ENCODE data around the gene DAPK1.

DAPK1 gene

DNA sequence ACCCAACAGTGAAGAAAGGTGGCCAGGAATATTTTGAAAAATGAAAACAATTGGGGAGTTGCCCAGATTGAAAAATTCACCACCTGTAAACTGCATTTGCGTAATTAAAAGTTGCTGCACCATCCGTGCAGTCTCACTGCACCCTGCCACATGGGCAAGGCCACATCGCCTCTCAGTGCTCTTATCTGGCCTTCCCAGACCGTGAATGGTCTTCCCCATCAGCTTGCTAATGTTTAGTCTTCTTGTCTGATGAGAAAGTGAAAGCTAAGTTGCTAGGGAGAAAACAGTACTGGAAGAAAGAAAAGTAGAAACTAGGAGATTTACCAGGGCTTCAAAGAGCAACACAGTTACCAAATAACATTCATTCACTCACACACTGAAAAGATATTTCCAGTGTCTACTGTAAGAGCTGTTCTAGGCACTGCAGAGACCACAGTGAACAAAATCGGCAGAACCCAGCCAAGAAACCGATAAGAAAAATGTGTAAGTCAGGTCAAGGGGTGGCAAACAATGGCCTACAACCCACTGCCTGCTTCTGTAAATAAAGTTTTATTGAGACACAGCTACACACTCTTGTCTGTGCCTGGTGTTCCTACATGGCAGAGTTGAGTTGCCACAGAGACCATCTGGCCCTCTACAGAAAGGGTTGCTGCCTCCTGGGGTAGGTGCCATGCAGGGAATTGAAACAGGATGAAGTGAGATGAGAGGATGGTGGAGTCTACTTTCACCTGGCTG is 177.1 kb downstream of the DAPK1 start:
- TF ChIP-seq TEAD4 (IDR thresholded peaks at IDR 0.05) (no peak), ZBTB7A (IDR thresholded peaks at IDR 0.05; ENCODE audit: low read depth) (no peak), MAX (IDR thresholded peaks at IDR 0.05) (no peak), CEBPB (IDR thresholded peaks at IDR 0.05) (no peak), RAD21 (IDR thresholded peaks at IDR 0.05; ENCODE audit: low read depth) (no peak), TCF12 (IDR thresholded peaks at IDR 0.05; ENCODE audit: low read depth) (no peak), EP300 (IDR thresholded peaks at IDR 0.05; ENCODE audit: borderline replicate concordance) (no peak), FOXM1 (IDR thresholded peaks at IDR 0.05; ENCODE audit: borderline replicate concordance, low read depth) (no peak), YY1 (IDR thresholded peaks at IDR 0.05; ENCODE audit: low read depth) (no peak), NFIC (IDR thresholded peaks at IDR 0.05) (no peak), EGR1 (IDR thresholded peaks at IDR 0.05) (no peak), USF1 (IDR thresholded peaks at IDR 0.05) (no peak), TAF1 (IDR thresholded peaks at IDR 0.05; ENCODE audit: low read depth) (no peak), CREB1 (IDR thresholded peaks at IDR 0.05; ENCODE audit: low read depth) (no peak)
- TF ChIP-seq, protein P1, sequence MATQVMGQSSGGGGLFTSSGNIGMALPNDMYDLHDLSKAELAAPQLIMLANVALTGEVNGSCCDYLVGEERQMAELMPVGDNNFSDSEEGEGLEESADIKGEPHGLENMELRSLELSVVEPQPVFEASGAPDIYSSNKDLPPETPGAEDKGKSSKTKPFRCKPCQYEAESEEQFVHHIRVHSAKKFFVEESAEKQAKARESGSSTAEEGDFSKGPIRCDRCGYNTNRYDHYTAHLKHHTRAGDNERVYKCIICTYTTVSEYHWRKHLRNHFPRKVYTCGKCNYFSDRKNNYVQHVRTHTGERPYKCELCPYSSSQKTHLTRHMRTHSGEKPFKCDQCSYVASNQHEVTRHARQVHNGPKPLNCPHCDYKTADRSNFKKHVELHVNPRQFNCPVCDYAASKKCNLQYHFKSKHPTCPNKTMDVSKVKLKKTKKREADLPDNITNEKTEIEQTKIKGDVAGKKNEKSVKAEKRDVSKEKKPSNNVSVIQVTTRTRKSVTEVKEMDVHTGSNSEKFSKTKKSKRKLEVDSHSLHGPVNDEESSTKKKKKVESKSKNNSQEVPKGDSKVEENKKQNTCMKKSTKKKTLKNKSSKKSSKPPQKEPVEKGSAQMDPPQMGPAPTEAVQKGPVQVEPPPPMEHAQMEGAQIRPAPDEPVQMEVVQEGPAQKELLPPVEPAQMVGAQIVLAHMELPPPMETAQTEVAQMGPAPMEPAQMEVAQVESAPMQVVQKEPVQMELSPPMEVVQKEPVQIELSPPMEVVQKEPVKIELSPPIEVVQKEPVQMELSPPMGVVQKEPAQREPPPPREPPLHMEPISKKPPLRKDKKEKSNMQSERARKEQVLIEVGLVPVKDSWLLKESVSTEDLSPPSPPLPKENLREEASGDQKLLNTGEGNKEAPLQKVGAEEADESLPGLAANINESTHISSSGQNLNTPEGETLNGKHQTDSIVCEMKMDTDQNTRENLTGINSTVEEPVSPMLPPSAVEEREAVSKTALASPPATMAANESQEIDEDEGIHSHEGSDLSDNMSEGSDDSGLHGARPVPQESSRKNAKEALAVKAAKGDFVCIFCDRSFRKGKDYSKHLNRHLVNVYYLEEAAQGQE (IDR thresholded peaks at IDR 0.05; ENCODE audit: low read depth) = no peak

GRCh38 chr9:87675906-87676515 is 178.3 kb downstream of the DAPK1 start:
- TF ChIP-seq YY1 (IDR thresholded peaks at IDR 0.05; ENCODE audit: low read depth) (no peak), TEAD4 (IDR thresholded peaks at IDR 0.05) (no peak), NFIC (IDR thresholded peaks at IDR 0.05) (no peak), MAX (IDR thresholded peaks at IDR 0.05) (no peak), FOXM1 (IDR thresholded peaks at IDR 0.05; ENCODE audit: borderline replicate concordance, low read depth) (no peak), USF1 (IDR thresholded peaks at IDR 0.05) (no peak), EP300 (IDR thresholded peaks at IDR 0.05; ENCODE audit: borderline replicate concordance) (no peak), CEBPB (IDR thresholded peaks at IDR 0.05) (no peak), TCF12 (IDR thresholded peaks at IDR 0.05; ENCODE audit: low read depth) (no peak), TAF1 (IDR thresholded peaks at IDR 0.05; ENCODE audit: low read depth) (no peak), EGR1 (IDR thresholded peaks at IDR 0.05) (no peak), ZBTB7A (IDR thresholded peaks at IDR 0.05; ENCODE audit: low read depth) (no peak), CREB1 (IDR thresholded peaks at IDR 0.05; ENCODE audit: low read depth) (no peak), RAD21 (IDR thresholded peaks at IDR 0.05; ENCODE audit: low read depth) (no peak)
- TF ChIP-seq, protein P1 (IDR thresholded peaks at IDR 0.05; ENCODE audit: low read depth) = no peak

DNA sequence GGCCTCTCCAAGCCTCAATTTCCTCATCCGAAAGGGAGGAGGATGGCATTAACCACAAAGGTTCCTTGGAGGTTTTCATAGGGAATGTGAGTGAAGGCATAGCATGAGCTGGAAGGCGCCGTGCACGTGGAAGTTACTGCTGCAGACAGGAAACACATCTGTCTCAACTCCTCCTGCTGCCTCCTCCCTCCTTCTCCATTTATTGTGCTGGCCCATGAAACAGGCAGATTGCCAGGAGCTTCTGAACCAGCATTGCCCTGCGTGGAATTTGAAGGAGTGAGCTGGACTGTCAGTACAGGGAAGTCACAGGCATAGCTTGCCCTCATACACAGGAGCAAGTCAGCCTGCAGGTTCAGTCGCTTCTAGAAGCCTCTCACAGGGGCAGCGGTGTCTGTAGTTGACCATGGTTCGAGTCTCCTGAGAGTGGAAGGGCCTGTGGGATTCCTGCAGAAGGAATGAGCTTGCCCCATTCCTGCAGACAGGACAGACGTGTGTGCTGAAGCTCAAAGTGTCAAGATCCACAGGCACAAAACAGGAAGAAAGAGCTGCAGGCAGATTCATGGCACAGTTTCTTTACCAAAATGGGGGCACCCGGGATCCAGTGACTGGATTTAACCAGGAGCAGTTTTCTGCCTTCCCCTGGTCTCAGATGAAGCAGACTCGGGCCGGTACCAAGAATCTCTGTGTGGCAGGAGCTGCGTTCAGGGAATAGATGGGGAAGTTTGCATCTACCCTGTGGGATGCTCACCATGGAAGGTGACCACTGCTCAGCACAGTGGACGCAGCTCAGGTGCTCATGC is 179.5 kb downstream of the DAPK1 start:
- TF ChIP-seq ZBTB7A (IDR thresholded peaks at IDR 0.05; ENCODE audit: low read depth) = no peak
- TF ChIP-seq YY1 (IDR thresholded peaks at IDR 0.05; ENCODE audit: low read depth) = no peak
- TF ChIP-seq CREB1 (IDR thresholded peaks at IDR 0.05; ENCODE audit: low read depth) = no peak
- no peak for TF ChIP-seq EP300 (IDR thresholded peaks at IDR 0.05; ENCODE audit: borderline replicate concordance)
- no peak for TF ChIP-seq EGR1 (IDR thresholded peaks at IDR 0.05)

- TF ChIP-seq FOXM1 (IDR thresholded peaks at IDR 0.05; ENCODE audit: borderline replicate concordance, low read depth) = no peak
- TF ChIP-seq, protein P1 (IDR thresholded peaks at IDR 0.05; ENCODE audit: low read depth) = no peak
- TF ChIP-seq EGR1 (IDR thresholded peaks at IDR 0.05) = no peak
- TF ChIP-seq YY1 (IDR thresholded peaks at IDR 0.05; ENCODE audit: low read depth) = no peak
- no peak for TF ChIP-seq EP300 (IDR thresholded peaks at IDR 0.05; ENCODE audit: borderline replicate concordance)
- no peak for TF ChIP-seq TEAD4 (IDR thresholded peaks at IDR 0.05)
- TF ChIP-seq MAX (IDR thresholded peaks at IDR 0.05) = no peak
- no peak for TF ChIP-seq CREB1 (IDR thresholded peaks at IDR 0.05; ENCODE audit: low read depth)
- no peak for TF ChIP-seq RAD21 (IDR thresholded peaks at IDR 0.05; ENCODE audit: low read depth)
- no peak for TF ChIP-seq CEBPB (IDR thresholded peaks at IDR 0.05)
Observed at GRCh38 chr9:87677776-87678587, 180.3 kb downstream of the DAPK1 start.

All from Ishikawa (cell line).